ENCODE data around the gene RNF19B.

GRCh38 chr1:32888677-32889420, 75.8 kb downstream of the RNF19B start:
- TF ChIP-seq CTCF (IDR thresholded peaks at IDR 0.05) (no peak), POLR2A (IDR thresholded peaks at IDR 0.05) (no peak)

Measured in body of pancreas (tissue), 4 donors.